ENCODE measurements around the gene CDH10. TPM values are rescaled to one million over a fixed set of nuclear protein-coding genes. Genes with fewer than 3 reads are reported as not detected.

The CDH10 gene
- total RNA-seq, 2 donors from 2014 or later, result 0.82 to 1.6 TPM

DNA sequence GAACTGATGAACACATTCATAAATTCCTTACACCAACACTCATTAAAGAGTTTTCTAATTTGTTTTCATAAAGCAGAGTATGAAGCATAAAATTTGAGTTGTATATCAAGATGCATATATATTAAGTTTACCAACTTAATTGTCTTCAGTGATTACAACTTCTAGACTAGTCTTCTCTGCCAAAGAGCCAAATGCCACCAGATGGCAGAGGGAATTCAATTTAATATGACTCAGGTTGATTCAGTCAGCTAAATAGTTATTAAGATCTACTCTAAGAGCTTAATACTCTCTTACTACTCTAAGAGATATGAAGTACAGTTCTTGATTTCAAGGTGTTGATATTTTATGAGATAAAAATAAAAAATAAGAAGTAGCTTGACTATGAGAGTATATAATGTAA is 53.4 kb downstream of the CDH10 start:
- H3K4me3 Mint-ChIP-seq, result no peak overlapping the region
- no peaks in the 10 kb centered on the region for H3K36me3 Mint-ChIP-seq (ENCODE audit: low read depth)
- Histone ChIP-seq H3K4me3 (ENCODE audit: low read length) (no peak overlapping the region), H3K9ac (ENCODE audit: extremely low read depth, low read length, poor library complexity, severe bottlenecking) (no peak overlapping the region), H3K27ac (ENCODE audit: low read depth, low read length) (no peak overlapping the region), H3K9me3 (ENCODE audit: control insufficient read depth, low read length) (no peaks in the 10 kb centered on the region), H3K4me1 (ENCODE audit: control insufficient read depth, insufficient read depth, low read length) (no peaks in the 10 kb centered on the region), H3K27me3 (ENCODE audit: control insufficient read depth, insufficient read depth, low read length, poor library complexity, severe bottlenecking) (no peaks in the 10 kb centered on the region), H3K36me3 (ENCODE audit: control insufficient read depth, insufficient read depth, low read length) (no peaks in the 10 kb centered on the region)
- TF ChIP-seq, protein P1, sequence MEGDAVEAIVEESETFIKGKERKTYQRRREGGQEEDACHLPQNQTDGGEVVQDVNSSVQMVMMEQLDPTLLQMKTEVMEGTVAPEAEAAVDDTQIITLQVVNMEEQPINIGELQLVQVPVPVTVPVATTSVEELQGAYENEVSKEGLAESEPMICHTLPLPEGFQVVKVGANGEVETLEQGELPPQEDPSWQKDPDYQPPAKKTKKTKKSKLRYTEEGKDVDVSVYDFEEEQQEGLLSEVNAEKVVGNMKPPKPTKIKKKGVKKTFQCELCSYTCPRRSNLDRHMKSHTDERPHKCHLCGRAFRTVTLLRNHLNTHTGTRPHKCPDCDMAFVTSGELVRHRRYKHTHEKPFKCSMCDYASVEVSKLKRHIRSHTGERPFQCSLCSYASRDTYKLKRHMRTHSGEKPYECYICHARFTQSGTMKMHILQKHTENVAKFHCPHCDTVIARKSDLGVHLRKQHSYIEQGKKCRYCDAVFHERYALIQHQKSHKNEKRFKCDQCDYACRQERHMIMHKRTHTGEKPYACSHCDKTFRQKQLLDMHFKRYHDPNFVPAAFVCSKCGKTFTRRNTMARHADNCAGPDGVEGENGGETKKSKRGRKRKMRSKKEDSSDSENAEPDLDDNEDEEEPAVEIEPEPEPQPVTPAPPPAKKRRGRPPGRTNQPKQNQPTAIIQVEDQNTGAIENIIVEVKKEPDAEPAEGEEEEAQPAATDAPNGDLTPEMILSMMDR (conservative IDR thresholded peaks at IDR 0.05), result no peak
- H3K4me1 Mint-ChIP-seq, result no peaks in the 10 kb centered on the region
- no peak overlapping the region for H3K27ac Mint-ChIP-seq
- H3K9me3 Mint-ChIP-seq, result no peaks in the 10 kb centered on the region
- peaks cover 3% of the 10 kb centered on the region for H3K27me3 Mint-ChIP-seq (ENCODE audit: insufficient read depth)
- no peak for DNase-seq

DNA sequence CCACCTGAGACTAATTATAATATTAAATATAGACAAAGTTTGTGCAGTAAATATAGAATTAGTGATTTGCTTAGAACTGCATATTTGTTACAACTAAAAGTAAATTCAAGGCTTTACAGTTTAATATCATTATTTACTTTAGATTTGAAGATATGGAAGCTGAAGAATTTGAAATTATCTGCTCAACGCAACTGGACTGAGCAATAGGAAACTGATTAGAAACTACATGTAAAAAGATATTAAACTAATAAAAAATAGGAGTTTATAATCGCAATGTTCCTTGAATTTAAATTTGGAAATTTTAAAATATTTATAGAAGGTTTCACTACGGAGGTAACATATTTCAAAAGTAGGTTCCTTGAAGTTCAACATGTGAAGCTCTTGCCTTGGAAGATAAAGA is 55.2 kb downstream of the CDH10 start:
- 98% methylated on average over 3 of the region's 3 CpGs; no CpG with 5 or more reads in 1 of the 2 experiments for WGBS, 2 experiments (ENCODE audit: insufficient coverage in 1 of 2, insufficient read length in 1 of 2)
- no peak overlapping the region for H3K27ac Mint-ChIP-seq

GRCh38 chr5:24585751-24586150 is 59.0 kb downstream of the CDH10 start:
- H3K9ac ChIP-seq (ENCODE audit: extremely low read depth, low read length, poor library complexity, severe bottlenecking), result no peak overlapping the region
- no peaks in the 10 kb centered on the region for H3K9me3 Mint-ChIP-seq
- H3K36me3 ChIP-seq (ENCODE audit: control insufficient read depth, insufficient read depth, low read length), result no peaks in the 10 kb centered on the region
- H3K27ac Mint-ChIP-seq, result no peak overlapping the region
- H3K4me3 Mint-ChIP-seq, result no peak overlapping the region
- H3K4me1 ChIP-seq (ENCODE audit: control insufficient read depth, insufficient read depth, low read length), result no peaks in the 10 kb centered on the region
- TF ChIP-seq, protein P1 (conservative IDR thresholded peaks at IDR 0.05), result no peak
- no peaks in the 10 kb centered on the region for H3K36me3 Mint-ChIP-seq (ENCODE audit: low read depth)
- WGBS, 2 experiments (ENCODE audit: insufficient coverage in 1 of 2, insufficient read length in 1 of 2), result 89 to 96% methylated on average over 3 to 4 of the region's 4 CpGs
- H3K4me1 Mint-ChIP-seq, result peaks cover 4% of the 10 kb centered on the region
- no peak for DNase-seq
- no peaks in the 10 kb centered on the region for H3K9me3 ChIP-seq (ENCODE audit: control insufficient read depth, low read length)
- H3K27me3 Mint-ChIP-seq (ENCODE audit: insufficient read depth), result no peaks in the 10 kb centered on the region
- H3K27me3 ChIP-seq (ENCODE audit: control insufficient read depth, insufficient read depth, low read length, poor library complexity, severe bottlenecking), result no peaks in the 10 kb centered on the region
- no peak overlapping the region for H3K27ac ChIP-seq (ENCODE audit: low read depth, low read length)
- no peak overlapping the region for H3K4me3 ChIP-seq (ENCODE audit: low read length)

More for the DNA sequence above, 55.2 kb downstream of the CDH10 start:
- Histone ChIP-seq H3K27ac (ENCODE audit: low read depth, low read length) (no peak overlapping the region), H3K9ac (ENCODE audit: extremely low read depth, low read length, poor library complexity, severe bottlenecking) (no peak overlapping the region), H3K36me3 (ENCODE audit: control insufficient read depth, insufficient read depth, low read length) (no peaks in the 10 kb centered on the region), H3K9me3 (ENCODE audit: control insufficient read depth, low read length) (no peaks in the 10 kb centered on the region), H3K27me3 (ENCODE audit: control insufficient read depth, insufficient read depth, low read length, poor library complexity, severe bottlenecking) (no peaks in the 10 kb centered on the region), H3K4me3 (ENCODE audit: low read length) (no peak overlapping the region), H3K4me1 (ENCODE audit: control insufficient read depth, insufficient read depth, low read length) (no peaks in the 10 kb centered on the region)
- DNase-seq, result no peak
- TF ChIP-seq, protein P1 (conservative IDR thresholded peaks at IDR 0.05), result no peak
- H3K27me3 Mint-ChIP-seq (ENCODE audit: insufficient read depth), result peaks cover 3% of the 10 kb centered on the region
- no peak overlapping the region for H3K4me3 Mint-ChIP-seq
- peaks cover 4% of the 10 kb centered on the region for H3K4me1 Mint-ChIP-seq
- no peaks in the 10 kb centered on the region for H3K36me3 Mint-ChIP-seq (ENCODE audit: low read depth)
- H3K9me3 Mint-ChIP-seq, result no peaks in the 10 kb centered on the region
